Measurements from ENCODE around the gene DOCK10.

DOCK10 gene

GRCh38 chr2:224833986-224834385 is 208.3 kb downstream of the DOCK10 start:
- no peak for DNase-seq (ENCODE audit: low read depth)

DNA sequence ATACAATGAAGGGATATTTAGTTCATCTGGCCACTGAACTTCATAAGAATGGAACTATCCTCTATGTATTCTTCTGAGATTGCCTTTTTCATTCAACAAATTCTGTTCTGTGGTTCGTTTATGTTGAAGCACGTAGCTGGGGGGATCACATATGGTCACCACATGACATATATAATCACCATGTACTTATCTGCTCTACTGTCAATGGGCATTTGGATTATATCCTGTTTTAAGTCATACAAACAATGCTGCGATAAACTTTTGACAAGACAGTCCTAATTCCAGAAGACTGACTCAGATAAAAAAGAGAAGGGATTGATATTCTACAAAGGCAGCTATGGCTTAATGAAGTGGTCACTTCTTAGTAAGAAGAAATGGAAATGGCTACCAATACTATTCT is 210.1 kb downstream of the DOCK10 start:
- no peak for DNase-seq (ENCODE audit: low read depth)

- no peak for DNase-seq (ENCODE audit: low read depth)
Measured at GRCh38 chr2:224831530-224831929, 210.7 kb downstream of the DOCK10 start.

GRCh38 chr2:224820283-224820991 is 221.8 kb downstream of the DOCK10 start:
- no peak for DNase-seq (ENCODE audit: low read depth)

GRCh38 chr2:224819075-224819474 is 223.2 kb downstream of the DOCK10 start:
- DNase-seq (ENCODE audit: low read depth), result no peak

- no peak for DNase-seq (ENCODE audit: low read depth)
Measured at GRCh38 chr2:224817676-224818075, 224.6 kb downstream of the DOCK10 start.

GRCh38 chr2:224816816-224817215 is 225.5 kb downstream of the DOCK10 start:
- DNase-seq (ENCODE audit: low read depth), result no peak

DNA sequence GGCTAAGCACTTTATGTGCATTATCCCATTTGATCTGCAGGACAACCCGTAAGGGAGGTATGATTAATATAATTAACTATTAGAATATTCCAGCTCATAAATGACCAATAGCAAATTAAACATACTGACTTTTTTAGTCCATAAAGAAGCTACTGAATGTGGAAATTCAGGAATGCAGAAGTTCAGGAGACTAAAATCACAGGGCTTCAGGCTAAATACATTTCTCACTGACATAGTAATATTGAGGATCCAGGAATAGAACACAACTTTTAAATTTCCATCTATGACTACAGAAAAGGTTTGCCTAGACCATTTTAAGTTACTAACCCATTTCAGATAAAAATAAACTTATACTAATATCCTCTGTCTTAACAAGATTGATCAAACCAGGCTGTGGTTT is 228.7 kb downstream of the DOCK10 start:
- DNase-seq (ENCODE audit: low read depth), result no peak

- DNase-seq (ENCODE audit: low read depth), result no peak
Measured at GRCh38 chr2:224807153-224807964, 234.9 kb downstream of the DOCK10 start.

DNA sequence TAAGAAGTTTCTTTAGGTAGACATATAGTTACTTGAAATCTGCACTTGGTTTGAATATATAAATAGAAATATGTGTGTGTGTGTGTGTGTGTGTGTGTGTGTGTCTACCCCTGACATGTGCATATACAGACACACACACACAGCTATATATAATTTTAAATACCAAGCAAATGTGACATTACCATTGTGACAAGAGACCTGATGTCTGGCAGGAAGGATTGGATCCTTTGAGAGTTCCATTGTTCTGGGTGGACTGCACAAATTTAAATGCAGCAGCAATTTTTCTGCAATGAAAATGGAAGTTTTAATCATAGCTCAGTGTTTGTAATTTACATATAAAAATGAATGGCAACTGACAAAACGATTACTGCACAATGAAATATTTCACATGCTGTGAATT is 238.3 kb downstream of the DOCK10 start:
- DNase-seq (ENCODE audit: low read depth), result no peak

DNA sequence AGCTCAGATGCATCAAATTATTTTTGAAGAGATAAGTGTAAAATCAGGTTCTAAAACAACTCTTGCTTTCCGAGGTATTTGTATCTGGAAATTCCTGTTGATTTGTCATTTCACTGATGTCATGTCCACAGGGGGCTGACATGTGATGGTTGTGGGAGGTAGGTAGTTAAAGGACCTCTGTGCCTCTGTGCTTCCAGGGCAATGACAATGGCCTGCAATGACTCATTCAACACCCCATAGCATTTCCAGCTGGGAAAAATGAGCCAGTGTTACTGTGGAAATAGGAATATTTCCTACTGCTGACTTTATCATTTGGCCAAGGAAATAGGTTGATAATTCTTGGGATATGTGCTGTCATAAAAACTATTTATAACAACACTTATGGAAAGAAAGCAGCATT is 239.9 kb downstream of the DOCK10 start:
- no peak for DNase-seq (ENCODE audit: low read depth)

DNA sequence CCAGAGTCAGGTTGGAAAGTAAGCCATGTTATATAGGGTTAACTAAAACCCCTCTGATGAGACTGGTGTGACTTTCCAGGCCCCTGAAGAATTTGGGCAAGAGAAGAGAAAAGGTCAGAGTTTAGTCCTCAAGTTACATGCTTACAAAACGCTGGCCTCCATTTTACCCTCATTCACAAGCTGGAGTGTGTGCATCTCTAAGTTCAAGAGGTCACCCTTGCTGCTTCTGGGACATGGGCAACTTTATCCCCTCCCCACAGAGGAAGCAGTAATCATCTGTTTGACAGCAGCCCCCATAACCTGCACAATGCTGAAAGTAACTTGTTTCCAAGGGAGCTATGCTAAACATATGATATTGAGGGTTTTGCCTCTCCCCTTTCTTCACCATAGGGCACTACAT is 240.9 kb downstream of the DOCK10 start:
- DNase-seq (ENCODE audit: low read depth), result no peak

GRCh38 chr2:224799691-224800090 is 242.6 kb downstream of the DOCK10 start:
- DNase-seq (ENCODE audit: low read depth), result no peak

- no peak for DNase-seq (ENCODE audit: low read depth)
Measured at GRCh38 chr2:224798180-224798579, 244.1 kb downstream of the DOCK10 start.

- no peak for DNase-seq (ENCODE audit: low read depth)
Measured at GRCh38 chr2:224796695-224797305, 245.5 kb downstream of the DOCK10 start.

GRCh38 chr2:224793946-224794345 is 248.3 kb downstream of the DOCK10 start:
- no peak for DNase-seq (ENCODE audit: low read depth)

GRCh38 chr2:224786848-224787247 is 255.4 kb downstream of the DOCK10 start:
- DNase-seq (ENCODE audit: low read depth), result no peak

GRCh38 chr2:224781400-224781799 is 260.9 kb downstream of the DOCK10 start:
- no peak for DNase-seq (ENCODE audit: low read depth)

- DNase-seq (ENCODE audit: low read depth), result no peak
Measured at GRCh38 chr2:224780823-224781222, 261.4 kb downstream of the DOCK10 start.

GRCh38 chr2:224780106-224780505 is 262.2 kb downstream of the DOCK10 start:
- DNase-seq (ENCODE audit: low read depth), result no peak

DNA sequence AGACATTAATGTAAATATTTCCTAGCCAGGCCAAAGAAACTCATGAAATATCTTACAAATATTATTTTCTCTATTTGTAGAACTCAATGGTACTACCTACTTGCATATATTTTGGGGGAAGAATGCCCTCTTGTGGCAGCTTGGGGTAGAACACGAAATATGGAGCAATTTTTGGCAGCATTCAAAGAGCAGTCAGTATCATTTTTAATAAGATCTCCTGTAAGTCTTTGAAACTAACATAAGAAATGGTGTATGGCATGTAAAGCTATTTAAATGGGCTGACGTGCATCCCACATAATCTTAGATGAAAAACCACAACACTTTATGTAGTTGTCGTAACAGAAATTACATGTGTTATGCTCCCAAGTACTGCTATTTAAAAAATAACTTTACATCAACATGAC is 263.8 kb downstream of the DOCK10 start:
- peak; percentile 40 for DNase-seq (ENCODE audit: low read depth)

DNA sequence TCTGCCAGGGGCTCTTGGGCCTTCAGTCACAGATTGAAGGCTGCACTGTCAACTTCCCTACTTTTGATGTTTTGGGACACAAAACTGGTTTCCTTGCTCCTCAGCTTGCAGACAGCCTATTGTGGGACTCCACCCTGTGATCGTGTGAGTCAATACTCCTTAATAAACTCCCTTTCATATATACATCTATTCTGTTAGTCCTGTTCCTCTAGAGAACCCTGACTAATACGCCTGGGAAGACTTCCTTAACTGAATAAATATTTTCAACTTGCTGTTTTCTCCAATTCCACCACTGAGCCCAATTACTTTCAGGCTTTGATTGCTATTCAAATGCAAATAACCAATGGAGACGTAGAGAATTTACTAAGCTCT is 264.7 kb downstream of the DOCK10 start:
- no peak for DNase-seq (ENCODE audit: low read depth)
